Smooth muscle cell of trachea (primary cell): Measurements from ENCODE around the gene MTCP1. TPM values are rescaled to one million over a fixed set of nuclear protein-coding genes. Genes with fewer than 3 reads are reported as not detected.

Experiments used
- total RNA-seq: library from RNA; depleted of rRNA; stranded (reverse); fragments of >200 nt; gene quantifications from 2 replicates; pipeline ENCODE4 v1.2.1, GENCODE V29; 2014

MTCP1 gene
- total RNA-seq, result 4.0 and 9.5 TPM in 2 replicates

GRCh38 chrX:155070975-155071693 lies at the start of gene MTCP1, which contains the start of the genes BRCC3 and CMC4:
MTCP1 (minus strand) TSS chrX:155071136; CDS start chrX:155066010, 5,126 bp downstream.
BRCC3 (plus strand) TSS chrX:155071508; CDS start chrX:155071528, 20 bp downstream.
CMC4 (minus strand) TSS chrX:155071136; CDS start chrX:155064023, 7,113 bp downstream.

GRCh38 chrX:155026727-155027508 lies 44.0 kb downstream of the MTCP1 start, which contains the start of gene FUNDC2:
FUNDC2 (plus strand) TSS chrX:155026844; CDS start chrX:155026939, 95 bp downstream.

GRCh38 chrX:155022585-155022984 lies 48.4 kb downstream of the MTCP1 start, which contains the start of gene F8:
F8 (minus strand) TSS chrX:155022723; CDS start chrX:155022552, 171 bp downstream.

Other genes starting within 250 kb of the MTCP1 start
- not detected in 2 replicates for gene SMIM9, start 236.5 kb downstream of the MTCP1 start, total RNA-seq
- 8.3 TPM in 1 of 2 replicates, not detected in the other for gene F8A1, start 184.8 kb downstream of the MTCP1 start, total RNA-seq
- gene F8, start 48.4 kb downstream of the MTCP1 start, total RNA-seq, result 5.5 and 9.4 TPM in 2 replicates
- gene FUNDC2, start 44.3 kb downstream of the MTCP1 start, total RNA-seq, result 28.9 and 51.1 TPM in 2 replicates
- gene CMC4, start within 50 bp of the MTCP1 start, total RNA-seq, result 11.2 and 11.6 TPM in 2 replicates
- gene BRCC3, start 372 bp upstream of the MTCP1 start, total RNA-seq, result 12.7 and 19.5 TPM in 2 replicates
- gene VBP1, start 145.3 kb upstream of the MTCP1 start, total RNA-seq, result 42.5 and 97.0 TPM in 2 replicates
- 1.3 and 1.7 TPM in 2 replicates for gene RAB39B, start 193.4 kb upstream of the MTCP1 start, total RNA-seq